Activated T-cell treated with anti-CD3 and anti-CD28 coated beads, Interleukin-2, amount 50 U/mL, for 1 hour (primary cell): ENCODE data around the gene N4BP2L2.
A peak's percentile ranks its signal among the peaks of the same experiment; 100 is the strongest.
"Not testable (repeated sequence)": the region's sequence is repeated elsewhere in the genome, so short reads cannot be mapped to it uniquely, and the experiment has no call there.

Experiments used
- DNase-seq: peaks from one replicate; pipeline ENCODE4 v3.0.0-alpha.2; 2020

The N4BP2L2 gene

DNA sequence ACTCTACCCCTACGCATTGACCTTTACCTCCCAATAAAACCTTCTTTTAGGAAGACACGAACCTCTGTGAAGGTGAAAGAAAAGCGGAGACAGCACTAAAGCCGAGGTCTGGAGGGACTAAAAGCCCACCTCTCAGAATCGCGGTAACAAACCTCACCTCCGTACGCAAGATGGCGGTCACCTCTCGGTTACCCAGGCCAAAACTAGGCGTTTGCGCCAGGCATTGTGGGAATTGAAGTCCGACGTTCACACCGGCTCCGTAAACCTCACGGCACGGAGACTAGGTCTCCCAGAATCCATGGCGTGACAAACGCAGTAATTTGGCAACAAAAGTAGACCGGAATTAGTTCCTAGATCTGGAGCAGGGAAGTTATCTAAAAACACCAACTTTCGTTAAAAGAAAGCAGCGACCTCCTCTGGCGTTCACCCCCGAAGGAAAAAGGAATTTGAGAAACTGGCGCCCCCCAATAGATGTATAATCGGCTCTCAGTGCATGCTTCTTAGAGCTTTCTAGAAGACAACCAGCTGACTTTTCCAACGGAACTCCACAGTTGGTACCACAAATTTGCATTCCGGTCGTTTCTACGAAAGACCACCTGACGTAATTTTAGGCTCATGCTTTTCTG is at the start of gene N4BP2L2:
Gene N4BP2L2 (minus strand): TSS at position 175 of the 626 bp plus-strand sequence. CDS start 1,768 bp downstream, outside the sequence.
- DNase-seq = peak; percentile 87

DNA sequence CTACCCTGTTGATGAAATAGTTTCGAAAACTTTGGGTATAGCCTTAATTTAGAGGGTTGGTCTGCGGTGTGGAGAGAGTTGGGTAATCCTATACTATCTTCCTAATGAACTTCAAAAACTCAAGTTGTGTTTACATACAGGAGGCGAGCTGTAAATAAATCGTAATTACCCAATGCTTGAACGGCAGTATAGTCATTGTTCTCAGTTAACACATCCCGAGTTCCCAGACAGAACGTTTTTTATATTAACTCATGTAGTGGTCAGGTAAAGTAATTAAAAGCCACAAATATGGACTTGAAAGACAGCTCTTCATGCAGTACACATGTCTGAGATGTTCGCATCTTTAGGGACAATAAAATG is 49.2 kb upstream of the N4BP2L2 start:
- DNase-seq = no peak

DNA sequence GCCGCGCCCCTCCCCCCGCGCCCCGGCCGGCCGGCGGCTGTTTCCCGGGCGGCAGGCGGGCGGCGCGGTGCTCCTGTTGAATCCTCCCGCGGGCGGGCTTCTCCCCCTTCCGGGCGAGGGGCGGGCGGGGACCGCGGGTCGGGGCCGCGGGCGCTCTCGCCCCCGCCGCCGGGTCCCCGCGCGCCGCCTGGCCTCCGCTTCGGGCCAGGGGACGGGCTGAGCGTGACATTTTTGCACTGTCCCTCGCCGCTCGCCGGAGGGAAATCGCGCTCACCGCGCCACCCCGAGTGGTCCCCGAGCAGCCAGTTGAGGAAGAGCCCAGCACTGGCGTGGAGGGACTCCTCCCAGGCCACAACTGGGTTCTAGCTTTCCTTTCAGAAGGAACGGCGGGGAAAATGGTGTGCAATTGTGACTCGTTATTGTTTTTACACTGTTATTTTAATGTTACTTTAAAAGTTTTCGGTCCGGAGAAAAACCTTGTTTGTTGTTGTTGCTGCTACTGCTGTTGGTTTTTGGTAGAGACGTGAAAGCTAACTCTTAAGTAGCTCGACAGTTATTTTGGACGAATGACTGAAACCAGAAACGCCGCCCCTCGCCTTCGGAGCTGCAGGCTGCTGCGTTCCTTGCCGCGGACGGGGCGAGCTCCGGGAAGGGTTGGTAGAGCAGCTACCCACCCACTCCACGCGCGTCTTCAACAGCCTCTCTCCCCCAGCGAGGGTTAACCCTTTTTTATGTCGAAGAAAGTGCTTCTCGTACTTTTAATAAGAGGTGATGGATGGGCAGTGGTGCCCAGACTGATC is 48.6 kb upstream of the N4BP2L2 start:
- DNase-seq = peak; percentile 61

DNA sequence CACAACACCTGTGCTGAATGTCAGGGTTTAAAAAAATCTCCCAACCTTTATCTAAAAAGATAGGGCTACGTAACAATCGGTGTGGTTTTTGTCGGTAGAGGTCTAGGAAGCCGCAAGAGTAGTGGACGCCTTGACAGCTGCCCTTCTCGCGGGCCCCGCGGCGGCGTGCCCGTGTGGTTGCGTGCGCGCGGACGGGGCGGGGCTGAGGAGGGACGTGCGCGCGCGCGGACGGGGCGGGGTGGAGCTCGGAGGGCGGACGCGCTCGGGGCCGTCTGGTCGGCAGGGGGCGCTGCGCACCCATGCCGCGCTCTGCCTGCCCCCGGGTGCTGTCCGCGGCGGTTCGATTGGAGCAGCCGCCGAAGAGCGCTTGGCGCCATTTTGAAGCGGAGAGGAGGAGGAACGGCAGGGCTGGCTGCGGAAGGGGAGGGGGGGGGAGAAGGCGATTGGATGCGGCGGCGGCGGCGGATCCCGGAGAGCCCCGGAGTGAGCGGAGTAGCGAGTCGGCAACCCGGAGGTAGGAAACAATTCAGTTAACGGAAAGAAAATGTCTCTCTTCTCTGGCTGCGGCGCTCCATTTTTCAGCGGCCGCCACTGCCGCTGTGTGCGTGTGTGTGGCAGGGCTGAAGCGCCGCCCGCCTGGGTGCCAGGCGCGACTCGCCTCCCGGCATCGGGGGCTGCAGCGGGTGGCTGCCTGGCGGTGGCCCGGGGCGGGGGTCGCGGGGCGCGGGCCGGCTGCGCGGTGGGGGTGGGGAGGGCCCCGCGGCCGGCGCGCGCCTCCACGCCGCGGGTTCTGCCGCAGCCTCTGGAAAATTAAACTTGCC is 47.7 kb upstream of the N4BP2L2 start, which contains the start of gene PDS5B:
Gene PDS5B (plus strand): TSS at position 373 of the 821 bp plus-strand sequence. CDS start 62,321 bp downstream, outside the sequence.
- peak; percentile 96 for DNase-seq

DNA sequence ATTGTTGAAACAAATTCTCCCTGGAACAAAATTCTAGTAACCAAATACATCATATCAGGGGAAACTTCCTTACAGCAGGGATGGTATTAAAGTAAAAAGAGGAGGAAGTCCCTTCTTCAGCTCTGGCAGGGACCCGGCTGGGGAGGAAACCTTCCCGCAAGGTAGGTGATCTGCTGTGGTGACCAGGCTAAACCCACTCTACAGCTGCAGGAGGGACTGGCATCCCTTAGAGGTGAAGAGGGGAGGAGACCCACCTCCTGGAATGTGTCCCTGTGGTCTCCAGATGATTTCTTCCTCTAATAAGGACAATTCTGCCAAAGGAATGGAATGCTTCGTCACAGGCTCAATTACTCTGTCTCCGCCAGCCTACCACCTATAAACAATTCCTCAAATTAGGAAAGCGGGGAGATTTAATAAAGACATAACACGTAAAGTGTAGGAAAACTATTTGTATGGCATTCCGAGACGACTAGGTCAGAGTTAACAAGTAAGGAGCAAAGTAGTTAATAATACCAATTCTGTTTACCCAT is 47.0 kb upstream of the N4BP2L2 start:
- DNase-seq = peak; percentile 28

DNA sequence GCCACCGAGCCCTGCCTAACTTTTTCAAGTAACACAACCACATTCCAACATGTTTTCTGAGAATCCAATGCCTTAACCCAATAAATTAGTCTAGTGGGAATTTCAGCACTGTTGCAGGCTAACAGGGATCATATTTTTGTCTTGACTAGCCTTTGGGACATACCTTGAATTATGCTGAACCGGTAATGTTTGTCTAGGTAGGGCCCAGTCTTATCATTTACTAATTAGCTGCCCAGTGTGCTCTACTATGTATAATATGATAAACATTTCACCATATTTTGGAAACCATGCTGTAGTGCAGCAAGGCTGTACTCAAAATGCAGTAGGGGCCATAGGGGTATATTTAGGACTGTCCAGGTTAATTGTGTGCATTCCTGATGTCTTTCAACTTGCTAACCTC is 44.4 kb upstream of the N4BP2L2 start:
- DNase-seq = no peak

DNA sequence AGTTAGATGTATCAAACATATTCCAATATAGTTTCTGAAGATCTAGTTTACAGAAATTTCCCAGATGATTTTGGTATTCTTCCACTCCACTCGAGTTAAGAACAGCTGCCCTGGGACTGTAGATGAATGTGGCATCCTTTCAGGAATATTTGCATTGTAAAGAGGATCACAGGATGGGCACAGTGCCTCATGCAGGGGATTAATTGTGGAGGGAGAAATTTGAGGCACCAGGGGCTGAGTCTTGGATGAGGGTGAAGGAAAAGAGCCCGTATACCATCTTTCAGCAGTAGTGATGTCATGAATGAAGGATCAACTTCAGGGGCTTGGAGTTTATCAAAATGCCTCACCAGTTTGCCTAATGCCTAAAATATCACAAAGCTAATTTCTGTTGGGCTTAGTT is 43.7 kb upstream of the N4BP2L2 start:
- DNase-seq = no peak

DNA sequence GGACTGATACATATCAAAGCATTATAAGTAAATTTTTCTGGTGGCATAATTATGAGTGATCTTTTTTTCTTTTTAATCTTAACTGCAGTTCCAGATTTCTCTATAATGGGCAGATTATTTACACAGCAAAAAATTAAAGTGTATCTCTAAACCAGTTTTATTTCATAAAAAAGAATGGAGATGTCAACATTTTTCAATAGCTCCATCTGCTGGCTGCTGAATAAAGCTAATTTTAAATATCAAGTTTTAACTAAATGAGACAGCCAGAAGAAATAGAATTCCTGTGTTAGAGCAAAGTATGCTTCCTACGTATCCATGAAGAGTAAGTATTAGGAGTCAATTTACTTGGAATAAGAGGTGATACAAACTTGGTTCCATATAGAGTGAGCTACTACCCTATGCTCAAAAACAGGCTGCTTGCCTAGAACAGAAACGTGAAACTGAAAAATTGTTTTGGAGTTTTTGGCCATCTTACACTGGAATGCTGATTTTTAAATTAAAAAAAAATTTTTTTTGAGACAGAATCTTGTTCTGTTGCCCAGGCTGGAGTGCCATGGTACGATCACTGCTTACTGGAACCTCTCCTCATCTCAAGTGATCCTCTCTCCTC is 42.7 kb upstream of the N4BP2L2 start:
- DNase-seq = no peak

DNA sequence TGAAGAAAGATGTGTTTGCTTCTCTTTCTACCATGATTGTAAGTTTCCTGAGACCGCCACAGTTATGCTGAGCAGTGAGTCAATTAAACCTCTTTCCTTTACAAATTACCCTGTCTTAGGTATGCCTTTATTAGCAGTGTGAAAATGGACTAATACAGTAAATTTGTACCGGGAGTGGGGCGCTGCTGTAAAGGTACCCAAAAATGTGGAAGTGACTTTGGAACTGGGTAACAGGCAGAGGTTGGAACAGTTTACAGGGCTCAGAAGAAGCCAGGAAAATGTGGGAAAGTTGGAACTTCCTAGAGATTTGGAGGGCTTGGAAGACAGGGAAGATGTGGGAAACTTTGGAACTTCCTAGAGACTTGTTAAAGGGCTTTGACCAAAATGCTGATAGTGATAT is 38.4 kb upstream of the N4BP2L2 start:
- DNase-seq = no peak

DNA sequence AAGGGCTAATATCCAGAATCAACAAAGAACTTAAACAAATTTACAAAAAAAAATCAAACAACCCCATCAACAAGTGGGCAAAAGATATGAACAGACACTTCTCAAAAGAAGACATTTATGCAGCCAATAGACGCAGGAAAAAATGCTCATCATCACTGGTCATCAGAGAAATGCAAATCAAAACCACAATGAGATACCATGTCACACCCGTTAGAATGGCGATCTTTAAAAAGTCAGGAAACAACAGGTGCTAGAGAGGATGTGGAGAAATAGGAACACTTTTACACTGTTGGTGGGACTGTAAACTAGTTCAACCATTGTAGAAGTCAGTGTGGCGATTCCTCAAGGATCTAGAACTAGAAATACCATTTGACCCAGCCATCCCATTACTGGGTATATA is 37.1 kb upstream of the N4BP2L2 start:
- DNase-seq = not testable (repeated sequence)

DNA sequence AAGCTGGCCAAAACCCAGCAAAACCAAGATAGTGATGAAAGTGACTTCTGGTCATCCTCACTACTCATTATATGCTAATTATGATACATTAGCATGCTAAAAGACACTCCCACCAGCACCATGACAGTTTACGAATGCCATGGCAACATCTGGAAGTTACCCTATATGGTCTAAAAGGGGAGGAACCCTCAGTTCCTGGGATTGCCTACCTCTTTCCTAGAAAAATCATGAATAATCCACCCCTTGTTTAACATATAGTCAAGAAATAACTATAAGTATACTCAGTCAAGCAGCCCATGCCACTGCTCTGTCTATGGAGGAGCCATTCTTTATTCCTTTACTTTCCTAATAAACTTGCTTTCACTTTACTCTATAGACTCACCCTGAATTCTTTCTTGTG is 22.2 kb upstream of the N4BP2L2 start:
- DNase-seq = not testable (repeated sequence)

DNA sequence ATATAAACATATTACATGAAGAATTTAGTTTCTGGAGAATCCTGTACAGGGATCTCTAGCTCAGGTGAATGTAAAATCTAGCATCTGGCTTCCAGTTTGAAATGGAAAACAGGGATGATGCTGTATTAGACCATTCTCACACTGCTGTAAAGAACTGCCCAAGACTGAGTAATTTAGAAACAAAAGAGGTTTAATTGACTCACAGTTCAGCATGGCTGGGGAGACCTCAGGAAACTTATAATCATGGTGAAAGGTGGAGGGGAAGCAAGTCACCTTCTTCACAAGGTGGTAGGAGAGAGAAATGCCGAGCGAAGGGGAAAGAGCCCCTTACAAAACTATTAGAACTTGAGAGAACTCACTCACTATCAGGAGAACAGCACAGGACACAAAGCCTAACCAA is 17.0 kb upstream of the N4BP2L2 start:
- no peak for DNase-seq

DNA sequence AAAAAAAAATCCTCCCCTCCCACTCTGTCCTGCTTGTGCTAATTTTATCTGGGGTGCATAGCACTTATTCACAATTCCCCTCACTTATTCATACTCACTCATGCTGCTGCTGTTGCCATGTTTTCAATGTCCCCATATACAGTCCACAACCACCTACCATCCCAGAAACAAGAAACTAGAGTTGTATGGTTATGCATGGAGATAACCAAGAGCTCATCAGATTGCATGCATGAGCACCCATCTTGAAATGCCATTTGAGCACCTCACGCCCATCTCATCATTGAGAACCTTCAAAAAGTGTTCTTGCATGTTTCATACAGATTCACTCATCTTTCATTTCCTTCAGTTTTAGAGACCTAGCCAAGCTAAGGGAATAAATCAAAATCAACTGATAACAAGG is 15.1 kb upstream of the N4BP2L2 start:
- DNase-seq = no peak

DNA sequence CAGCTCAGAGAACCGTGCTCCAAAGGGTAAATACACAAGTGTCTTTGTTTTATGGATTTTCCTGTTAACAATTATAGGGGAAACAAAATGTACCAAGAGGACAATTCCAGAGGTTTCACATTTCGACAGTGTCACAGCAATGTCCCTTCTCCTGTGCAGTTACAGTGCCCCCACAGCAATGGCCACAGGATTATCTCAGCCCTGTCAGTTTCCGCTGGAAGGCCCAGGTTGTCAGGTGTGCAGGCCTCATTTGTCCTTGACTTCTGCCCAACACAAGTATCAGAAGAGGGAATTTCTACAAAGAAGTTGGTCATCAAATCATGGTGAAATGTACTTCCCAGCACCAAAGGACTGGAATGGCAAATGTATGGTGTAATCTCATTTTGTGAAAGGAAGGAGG is 11.2 kb upstream of the N4BP2L2 start:
- DNase-seq = no peak

DNA sequence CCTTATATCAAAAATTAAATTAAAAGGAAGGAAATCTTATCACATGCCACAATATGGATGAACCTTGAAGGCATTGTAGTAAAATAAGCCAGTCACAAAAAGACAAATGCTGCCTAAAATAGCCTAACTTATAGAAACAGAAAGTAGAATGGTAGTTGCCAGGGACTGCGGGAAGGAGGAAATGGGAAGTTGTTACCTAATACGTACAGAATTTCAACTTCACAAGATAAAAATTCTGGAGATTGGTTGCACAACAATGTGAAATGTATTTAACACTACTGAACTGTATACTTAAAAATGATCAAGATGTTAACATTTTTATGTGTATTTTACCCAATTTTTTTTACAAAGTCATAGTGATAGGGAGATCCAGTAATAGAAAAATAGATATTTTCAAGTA is 10.2 kb upstream of the N4BP2L2 start:
- no peak for DNase-seq

DNA sequence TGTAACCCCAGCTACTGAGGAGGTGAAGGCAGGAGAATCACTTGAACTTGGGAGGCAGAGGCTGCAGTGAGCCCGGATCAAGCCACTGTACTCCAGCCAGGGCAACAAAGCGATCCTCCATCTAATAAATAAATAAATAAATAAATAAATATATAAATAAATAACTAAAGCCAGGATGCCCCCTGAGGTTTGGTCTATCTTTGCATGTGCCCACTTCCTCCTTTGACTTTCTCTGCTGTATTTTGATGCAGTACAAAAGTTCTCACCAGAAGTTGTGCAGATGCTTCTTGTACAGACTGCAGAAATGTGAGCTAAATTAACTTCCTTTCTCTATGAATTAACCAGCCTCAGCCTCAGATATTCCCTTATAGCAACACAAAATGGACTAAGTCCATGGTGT is 6.5 kb upstream of the N4BP2L2 start:
- no peak for DNase-seq

DNA sequence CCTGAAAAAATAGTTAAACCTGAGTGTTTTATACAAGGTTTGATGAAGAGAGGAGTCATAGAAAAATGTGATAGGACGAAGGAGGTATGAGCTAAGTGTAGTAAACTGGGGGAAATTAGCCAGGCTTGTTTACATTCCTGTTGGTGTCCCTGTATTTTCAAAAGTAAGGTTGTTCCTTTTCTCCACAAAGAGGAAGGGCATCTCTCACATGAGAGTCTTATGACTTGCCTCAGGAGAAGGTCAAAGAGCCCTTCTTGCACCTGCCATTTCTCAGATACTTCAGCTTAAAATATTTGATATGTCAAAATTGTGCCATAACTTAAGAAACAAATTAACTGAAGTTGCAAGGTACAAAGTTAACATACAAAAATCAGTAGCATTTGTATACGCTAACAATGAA is 3.6 kb upstream of the N4BP2L2 start:
- no peak for DNase-seq

DNA sequence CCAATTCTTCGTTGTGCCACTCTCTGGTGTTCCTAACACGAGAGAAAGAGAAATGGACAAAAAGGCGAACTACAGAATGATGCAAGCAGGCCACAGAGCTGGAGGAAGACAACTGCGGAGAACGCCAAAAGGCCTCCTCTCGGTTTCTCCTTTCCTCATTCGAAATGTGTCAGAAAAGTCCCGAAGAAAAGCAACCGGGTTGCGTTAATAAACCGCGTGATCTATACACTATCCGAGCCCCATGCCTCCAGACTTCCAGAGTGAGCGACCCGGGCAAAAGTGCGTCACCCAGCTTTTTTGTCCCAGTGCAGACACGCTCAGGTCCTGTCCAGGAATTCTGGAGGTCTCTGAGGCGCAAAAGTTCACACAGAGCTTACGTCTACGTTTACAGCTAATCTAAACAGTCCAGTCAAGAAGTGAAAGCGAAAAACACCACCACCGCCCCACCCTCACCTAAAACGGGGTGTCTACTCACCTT is 413 bp downstream of the N4BP2L2 start:
- peak; percentile 68 for DNase-seq

DNA sequence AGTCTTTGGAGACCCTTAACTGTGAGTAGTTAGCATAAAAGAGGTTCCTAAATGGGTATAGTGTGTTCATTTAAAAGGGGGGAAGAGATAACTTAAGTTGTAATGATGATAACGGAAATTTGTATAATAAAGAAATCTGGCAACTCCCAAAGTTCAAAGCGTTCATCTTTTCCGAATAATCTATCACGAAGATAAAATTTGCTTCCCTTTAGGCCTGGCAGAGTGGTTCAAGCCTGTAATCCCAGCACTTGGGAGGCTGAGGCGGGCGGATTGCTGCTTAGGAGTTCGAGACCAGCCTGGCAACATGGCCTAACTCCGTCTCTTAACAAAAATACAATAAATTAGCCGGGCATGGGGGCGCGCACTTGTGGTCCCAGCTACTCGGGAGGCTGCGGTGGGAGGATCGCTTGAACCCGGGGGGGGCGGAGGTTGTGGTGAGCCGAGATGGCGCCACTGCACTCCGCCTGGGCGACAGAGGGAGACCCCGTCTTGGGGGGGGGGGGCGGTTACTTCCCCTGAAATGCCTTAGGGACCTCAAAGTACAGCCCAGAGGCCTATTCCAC is 934 bp downstream of the N4BP2L2 start:
- DNase-seq = peak; percentile 50

DNA sequence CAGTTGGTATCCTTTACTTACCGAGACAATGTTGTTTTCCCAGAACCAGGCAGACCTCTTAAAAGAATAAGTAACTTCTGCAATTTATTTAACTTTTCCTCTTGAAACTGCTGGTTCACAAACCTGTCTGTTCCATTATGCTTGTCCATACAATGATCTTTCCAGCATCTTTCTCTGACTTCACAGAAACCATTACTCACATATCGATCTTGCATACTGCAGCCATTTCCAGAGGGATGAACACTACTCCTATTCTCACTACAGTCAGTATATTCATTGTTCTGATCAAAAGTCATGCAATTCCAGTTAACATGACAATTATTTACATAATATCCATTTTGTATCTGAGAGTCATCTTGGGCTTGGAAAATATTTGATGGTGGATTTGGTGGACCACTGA is 2.8 kb downstream of the N4BP2L2 start:
- DNase-seq = no peak

DNA sequence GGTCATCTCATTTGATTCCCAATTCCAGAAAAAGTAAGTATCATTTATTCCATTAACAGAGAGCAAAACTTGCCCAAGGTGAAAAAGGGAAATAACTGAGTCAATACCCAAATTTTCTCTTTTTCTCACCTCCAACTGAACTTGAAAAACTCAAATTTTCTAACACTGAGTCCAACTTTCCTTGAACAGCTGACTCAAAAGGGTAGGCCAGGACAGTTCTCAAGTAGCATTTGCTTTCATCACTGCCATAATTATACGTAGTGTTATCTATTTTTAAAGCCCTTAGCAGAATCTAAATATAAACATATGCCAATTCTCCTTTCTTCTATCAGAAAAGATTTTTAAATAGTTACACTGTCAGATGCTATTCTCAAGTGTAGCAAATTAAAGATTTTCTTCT is 3.5 kb downstream of the N4BP2L2 start:
- DNase-seq = no peak

DNA sequence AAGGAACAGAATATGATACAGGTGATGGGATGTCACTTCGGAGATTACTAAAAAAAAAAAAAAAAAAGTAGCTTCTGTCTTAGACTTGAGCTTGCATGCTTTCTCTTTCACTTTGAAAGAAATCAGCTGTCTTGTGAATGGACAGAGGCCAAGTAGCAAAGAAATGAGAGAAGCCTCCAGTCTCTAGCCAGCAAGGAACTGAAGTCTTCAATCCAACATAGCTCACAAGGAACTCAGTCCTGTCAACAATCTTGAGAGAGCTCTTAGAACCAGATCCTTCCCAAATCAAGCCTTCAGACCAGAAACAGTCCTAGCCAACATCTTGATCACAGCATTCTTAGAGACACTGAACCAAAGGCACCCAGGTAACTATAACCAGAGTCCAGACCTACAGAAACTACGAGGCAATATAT is 7.7 kb downstream of the N4BP2L2 start:
- no peak for DNase-seq
